Measurements from ENCODE around the gene CDKN2A.

The CDKN2A gene

DNA sequence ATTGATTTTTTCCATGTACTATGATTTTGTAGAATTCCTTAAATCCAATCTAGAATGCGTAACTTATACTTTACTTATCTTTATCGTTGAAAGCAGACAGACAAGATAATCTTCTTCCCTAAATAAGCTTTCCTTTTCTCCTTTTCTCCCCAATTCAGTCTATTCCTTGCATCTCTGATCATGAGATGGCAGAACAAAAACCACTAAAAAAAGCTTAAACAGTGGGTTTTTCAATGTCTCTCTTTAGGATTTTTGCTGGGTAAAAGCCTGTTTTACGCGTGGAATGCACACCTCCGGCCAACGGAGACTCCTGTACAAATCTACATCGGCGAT, 14.2 kb upstream of the CDKN2A start:
- DNase-seq = no peak

DNA sequence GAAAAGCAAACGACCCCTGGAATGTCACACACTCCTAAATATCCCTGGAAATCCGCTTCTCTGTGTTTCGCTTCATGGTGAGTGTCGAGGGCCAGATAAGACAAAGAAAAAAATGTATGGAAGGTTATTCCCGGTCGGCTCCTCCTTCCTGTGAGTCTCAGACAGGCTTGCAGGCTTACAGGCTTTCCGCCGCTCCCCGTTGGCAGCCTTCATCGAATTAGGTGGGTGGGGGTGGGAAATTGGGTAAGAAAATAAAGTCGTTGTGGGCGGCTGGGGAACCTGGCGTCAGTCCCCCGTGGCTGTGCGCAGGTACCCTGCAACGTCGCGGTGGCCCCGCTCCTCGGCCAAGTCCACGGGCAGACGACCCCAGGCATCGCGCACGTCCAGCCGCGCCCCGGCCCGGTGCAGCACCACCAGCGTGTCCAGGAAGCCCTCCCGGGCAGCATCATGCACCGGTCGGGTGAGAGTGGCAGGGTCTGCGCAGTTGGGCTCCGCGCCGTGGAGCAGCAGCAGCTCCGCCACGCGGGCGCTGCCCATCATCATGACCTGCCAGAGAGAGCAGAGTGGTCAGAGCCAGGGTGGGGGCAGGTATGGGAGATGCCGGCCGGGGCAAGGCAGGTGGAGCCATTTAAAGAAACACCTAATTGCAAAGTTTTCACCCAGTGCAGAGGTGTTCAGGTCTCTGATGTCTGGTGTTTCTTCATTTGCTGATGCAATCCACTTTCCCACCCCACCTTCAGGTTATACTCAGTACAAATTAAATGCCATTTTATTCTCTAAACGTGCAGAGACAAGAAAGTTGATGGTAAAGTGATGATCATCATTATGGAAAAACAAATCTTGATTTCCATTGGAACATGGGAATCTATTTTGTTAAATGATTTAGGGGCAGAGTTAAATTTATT, 11.8 kb upstream of the CDKN2A start:
- no peak for DNase-seq

DNA sequence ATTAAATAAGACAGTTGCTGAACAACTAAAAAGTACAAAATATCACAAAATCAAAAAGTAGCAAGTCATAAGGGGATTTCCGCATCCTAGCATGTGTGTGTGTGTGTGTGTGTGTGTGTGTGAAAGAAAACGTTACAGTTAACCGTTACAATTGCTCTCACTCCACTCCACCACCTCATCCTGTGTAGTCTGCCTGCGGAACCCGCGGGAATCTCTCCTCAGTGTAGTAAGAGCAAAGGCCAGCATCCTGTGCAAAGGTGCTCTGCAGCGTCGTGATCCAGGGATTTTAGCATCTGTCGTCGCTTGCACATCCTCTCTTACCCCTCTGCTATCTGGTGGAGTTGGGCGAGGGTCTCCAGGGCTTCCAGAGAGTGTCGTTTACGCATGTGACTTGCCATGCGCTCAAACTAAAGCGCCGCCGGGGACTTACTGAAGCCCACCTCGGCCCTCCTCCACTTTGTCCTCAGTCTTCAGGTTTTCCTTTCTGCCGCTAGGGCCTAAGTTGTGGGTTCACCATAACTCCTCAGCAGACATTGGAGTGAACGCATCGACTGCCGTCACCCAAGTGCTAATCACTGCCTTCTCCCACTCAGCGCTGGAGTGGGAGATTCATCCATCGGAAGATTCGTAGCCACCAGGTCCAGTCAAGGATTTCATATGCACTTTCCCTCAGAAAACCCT, 11.0 kb upstream of the CDKN2A start:
- no peak for DNase-seq

DNA sequence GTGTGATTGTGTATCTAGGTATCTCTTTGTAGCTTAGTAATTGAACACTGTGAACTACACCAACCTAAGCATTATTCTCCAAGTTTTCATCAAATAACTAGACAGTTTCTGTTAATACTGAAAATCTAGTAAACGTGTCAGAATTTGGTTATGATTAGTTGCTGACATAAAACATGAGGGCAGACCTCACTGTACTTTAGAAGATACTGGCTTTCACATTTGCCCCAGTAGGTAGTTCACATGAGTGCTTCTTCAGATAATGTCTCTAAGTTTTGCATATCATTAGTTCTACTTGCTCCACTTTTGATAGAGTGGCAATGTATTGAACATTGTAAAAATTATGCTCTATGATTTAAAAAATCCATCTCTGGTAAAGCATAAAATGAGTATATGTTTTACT, 7.8 kb upstream of the CDKN2A start:
- DNase-seq = no peak

DNA sequence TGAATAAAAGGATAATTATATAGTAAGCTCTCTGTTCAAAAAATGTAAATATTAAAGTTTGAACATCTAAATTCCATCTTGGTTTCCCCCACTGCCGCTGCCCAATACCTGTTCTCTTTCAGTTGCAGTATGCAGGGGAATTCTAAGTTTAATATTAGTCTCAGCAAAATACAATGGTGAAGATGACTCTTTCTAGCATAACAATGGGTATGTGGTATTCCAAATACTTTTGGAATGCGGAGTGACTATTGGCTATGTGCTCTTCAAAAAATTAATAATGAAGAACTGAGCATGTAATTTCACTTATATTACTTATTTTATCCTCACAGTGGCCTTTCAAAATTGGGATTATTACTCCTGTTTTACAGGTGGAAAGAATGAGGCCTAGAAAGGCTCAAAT, 3.8 kb upstream of the CDKN2A start:
- DNase-seq = no peak

DNA sequence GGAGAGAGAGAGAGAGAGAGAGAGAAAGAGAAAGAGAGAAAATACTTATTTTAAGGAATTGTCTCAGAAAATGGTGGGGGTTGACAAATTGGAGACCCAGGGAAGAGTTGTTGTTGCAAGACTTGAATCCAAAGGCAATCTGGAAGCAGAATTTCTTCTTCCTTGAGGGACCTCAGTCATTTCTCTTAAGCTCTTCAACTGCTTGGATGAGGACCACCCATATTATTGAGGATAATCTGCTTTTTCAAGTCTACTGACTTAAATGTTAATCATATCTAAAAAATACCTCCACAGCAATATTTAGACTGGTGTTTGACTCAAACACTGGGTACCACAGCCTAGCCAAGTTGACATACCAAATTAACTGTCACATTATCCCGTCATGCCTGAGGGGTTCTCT, 3.3 kb upstream of the CDKN2A start:
- DNase-seq = no peak

DNA sequence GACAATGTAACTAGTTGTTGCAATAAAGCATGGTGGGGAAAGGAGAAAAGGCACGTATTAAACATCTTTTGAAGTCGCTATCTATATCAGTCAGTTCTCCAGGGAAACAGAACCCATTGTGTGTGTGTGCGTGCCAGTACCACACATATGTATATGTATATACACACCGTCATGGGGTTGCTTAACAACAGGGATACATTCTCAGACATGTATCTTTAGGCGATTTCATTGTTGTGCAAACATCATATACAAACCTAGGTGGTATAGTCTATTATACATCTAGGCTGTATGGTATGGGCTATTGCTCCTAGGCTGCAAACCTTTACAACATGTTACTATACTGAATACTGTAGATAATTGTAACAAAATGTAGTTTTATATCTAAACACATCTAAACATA, 2.7 kb upstream of the CDKN2A start:
- DNase-seq = no peak

DNA sequence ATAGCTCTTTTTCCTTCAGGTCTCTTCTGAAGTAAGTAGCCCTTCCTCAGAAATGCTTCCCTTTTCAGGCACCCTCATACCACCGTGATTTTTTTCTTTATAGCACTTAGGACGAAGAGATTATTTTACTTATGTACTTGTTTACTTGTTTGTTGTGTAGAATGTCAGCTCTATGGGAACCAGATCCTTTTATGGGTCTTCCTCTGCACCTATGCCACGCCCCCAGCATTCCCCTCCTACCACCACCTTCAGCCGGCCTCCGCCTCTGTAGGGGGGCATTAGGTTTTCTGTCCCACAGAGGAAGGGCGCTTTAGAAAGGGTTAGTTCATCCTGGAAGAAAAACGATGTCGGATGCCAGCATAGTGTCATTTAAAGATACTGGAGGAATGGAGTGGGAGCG, 2.2 kb upstream of the CDKN2A start:
- DNase-seq = no peak

DNA sequence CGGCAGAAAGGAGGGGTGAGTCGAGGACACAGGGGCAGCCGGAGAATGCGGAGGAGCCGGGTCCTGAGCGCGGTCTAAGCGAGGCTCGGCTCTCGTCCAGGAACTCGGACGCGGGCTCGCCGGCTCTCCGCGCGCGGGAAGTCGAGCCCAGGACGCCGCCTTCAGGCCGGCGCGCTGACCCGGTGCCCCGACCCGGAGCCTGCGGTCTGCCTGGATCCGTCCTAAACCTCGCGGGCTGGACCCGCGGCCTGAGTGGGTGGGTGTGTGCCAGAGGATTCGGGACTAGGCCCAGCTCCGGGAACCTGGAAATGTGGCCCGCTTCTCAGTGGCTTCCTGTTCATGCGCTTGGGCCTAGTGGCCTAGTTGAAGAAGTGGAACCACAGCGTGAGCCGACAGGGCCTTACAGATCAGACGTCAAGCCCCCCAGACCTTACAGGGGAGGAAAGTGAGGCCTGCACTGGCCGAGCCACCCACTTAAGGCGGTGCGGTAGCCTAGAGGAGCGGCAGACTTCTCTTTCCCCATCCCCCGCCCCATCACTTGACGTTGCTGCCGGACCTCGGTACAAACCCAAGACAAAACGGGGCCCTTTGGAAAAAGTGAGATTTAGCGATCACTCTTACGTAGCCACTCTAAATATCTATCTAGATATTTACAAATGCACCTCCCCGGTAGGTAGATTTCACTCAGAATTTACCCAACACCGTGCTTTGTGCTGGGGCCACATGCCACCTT, 1.6 kb upstream of the CDKN2A start:
- DNase-seq = peak in 11 of 58 donors; percentile 16 to 54 (median 29)

DNA sequence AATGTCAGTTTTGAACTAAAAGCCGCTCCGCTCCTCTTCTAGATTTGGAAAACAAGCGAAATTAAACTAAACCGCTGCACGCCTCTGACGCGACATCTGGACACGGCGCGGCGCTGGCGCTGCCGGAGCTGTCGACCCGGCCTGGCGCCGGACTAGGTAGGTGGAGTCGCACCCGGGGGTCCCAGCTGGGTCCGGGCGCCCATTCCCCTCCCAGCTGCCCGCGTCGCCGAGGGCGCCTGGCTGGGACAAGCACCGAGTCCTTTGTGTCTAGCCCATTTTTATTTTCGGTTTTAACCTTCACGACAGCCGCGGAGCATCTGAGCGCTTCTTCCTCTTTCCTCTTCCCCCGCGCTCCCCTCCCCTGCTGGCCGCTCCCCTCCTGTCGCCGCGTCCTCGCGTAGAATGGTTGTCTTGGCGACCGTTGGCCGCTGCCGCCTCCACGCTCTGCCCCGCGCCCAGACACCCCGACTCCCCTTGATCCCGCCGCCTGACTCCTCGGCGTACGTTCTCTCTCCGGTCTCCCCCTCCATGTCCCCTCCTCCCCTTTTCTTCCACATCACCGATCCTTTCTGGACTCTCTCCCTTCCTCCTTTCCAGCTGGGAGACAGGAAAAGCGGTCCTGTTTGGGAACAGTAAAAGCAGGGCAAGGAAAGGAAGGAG, 944 bp upstream of the CDKN2A start:
- peak in 38 of 58 donors; percentile 7 to 62 (median 36) for DNase-seq

DNA sequence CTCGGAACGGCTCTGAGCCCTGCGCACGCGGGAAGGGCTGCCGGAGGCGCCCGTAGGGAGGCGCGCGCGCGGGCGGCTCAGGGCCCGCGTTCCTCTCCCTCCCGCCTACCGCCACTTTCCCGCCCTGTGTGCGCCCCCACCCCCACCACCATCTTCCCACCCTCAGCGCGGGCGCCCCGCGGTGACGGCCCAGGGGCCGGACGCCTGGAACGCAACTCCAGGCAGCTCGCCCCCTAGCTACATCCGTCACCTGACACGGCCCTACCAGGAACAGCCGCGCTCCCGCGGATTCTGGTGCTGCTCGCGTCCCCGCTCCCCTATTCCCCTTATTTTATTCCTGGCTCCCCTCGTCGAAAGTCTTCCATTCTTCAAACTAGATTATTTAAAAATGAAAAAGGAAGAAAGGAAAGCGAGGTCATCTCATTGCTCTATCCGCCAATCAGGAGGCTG, 389 bp upstream of the CDKN2A start, which contains the start of gene CDKN2B-AS1:
CDKN2B-AS1 (plus strand) TSS at position 236 of the 450 bp plus-strand sequence.
- DNase-seq = peak in 25 of 58 donors; percentile 1 to 51 (median 25)

DNA sequence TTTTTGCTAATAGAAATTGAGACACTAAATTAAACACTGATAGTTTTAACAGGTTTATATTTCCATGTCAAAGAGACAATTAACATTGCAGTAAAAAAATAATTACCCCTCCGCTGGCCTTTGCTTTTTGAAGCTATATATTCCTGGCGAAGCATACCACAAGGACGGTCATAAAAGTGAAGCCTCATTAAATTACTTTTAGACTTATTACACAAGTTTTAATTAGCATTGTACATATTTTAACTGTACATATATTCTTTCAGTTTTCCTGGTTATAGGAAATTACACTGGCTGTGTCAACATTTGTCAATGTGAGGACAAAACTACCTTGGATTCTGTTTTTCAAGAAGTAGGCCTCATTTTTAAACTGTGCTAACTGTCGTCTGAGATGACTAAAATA, 1.2 kb downstream of the CDKN2A start:
- no peak for DNase-seq

DNA sequence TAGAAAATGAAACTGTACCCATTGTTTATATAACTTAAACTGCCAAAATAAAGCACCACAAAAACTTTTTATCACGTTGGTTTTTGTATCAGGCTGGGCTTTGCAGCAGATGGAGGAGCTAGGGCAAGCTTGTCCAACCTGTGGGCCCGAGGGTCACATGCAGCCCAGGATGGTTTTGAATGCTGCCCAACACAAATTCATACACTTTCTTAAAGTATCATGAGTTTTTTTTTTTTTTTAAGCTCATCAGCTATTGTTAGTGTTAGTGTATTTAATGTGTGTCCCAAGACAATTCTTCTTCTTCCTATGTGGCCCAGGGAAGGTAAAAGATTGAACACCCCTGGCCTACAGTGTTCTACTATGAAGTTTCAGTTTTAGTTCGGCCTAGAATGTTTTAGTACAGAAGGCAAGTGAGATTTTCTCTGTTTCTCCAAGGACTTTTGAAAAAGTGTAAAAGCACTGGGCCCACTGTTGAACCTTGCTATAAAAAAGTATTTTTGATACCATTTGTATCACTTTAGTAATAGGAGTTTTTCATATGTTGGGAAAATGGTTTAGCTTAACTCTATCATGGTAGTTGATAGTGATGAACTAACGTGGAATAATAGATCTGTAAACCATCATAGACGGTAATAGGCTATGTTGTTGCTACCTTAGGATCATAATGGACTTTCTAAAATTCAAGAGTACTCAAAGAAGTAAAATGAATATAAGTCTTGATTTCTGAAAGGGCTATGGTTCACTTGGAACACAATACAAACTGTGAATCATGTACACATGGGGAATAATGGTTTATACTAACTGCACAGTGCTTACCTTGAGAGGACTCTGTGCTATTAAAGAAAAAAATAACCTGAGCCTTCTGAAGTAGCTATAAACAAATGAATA, 2.9 kb downstream of the CDKN2A start:
- no peak for DNase-seq

DNA sequence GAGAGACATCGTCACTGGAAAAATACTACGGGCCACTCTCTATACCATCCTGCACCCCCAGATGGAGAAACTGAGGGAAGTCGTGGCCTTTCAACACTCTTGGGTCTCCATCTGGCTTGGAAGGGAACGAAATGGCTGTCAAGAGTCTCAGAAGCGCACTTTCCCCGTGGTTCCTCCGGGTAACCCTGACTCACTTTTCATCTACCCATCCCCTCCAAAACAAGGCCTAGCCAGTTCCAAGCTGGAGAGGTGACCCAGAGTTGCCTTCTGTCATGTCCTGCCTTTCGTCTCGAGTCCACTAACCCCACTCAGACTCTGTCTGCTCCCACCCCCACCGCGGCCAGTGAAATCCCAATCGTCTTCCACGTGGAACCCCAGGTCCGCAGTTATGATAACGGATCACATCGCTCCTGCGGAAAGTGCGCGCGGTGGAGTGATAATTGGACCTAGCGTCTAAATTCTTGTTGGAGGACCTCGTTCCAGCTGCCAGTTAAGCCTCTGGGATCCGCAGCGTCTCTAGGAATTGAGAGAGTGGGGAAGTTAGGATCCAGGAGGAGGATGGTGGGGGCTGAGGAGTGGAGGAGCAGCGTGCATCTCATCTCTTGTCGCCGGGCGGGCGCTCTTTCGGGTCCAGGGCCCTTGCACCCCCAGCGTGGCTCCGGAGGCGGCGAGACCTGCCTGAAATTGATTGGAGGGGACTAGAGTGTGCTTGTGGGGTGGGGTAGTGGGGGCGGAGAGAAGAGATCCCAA, 4.6 kb downstream of the CDKN2A start:
- no peak for DNase-seq

DNA sequence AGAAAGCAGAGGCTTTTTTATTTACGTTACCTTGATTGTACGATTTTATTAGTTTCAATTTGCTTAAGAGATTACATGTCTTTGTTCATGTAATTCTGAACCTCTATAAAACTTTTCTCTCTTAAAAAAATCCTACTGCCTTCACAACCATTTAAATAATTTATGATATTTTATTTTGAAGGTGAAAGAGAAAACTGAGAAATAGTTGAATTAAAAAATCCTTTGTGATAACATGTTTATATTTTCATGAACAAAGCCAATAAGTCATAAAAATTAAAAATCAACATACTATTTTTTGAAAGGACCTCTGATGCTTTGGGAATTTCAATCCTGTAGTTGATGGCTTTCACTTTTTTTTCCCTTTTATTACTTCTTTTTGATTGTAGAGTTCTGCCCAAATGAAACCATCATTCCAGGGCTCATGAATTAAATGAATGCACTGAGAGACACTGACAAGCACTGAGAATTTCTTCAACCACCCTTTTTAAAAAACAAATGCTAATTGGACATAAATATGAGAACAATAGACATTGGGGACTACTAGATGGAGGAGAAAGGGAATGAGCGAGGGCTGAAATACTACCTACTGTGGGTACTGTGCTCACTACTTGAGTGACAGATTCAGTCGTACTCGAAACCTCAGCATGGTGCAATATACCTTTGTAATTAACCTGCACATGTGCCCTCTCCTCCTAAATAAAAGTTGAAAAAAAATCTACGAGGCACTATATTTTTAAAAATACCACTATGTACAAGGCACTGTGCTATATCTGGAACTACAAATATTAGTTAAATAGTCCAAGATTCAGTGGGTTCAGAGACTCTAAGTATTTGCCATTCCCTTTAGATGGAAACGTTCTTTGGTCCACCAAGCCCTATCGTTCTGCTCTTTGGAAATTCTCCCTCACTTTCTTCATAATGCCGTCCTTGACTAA, 5.9 kb downstream of the CDKN2A start:
- DNase-seq = no peak

DNA sequence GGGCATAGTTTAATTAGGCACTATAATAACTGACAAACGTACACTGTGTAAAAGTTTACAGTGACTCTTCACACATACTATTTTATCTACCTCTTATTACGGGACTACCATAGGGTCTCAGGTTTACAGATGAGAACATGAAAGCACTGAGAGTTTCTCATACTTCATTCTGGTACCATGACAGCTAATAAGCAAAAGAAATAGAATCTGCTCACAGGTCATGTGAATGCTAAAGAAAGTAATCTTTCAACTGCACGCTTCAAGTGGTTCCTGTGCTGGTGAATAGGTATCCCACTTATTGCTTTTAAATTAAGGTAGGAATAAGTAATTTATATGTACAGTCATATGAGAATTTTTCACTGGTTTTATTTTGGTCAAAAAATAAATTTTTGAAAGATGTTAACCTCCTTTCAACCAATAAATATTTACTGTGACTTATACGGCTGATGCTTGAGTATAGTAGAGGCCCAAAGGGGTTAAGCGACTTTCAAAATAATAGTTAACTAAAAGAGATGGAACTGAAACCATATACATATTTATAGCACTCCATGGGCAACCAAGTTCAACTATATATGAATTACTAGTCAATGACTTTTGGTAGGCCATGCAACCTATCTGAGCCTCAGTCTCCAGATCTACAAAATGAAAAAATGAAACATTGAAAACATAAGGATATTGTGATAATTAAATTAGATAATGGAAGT, 8.1 kb downstream of the CDKN2A start:
- no peak for DNase-seq

DNA sequence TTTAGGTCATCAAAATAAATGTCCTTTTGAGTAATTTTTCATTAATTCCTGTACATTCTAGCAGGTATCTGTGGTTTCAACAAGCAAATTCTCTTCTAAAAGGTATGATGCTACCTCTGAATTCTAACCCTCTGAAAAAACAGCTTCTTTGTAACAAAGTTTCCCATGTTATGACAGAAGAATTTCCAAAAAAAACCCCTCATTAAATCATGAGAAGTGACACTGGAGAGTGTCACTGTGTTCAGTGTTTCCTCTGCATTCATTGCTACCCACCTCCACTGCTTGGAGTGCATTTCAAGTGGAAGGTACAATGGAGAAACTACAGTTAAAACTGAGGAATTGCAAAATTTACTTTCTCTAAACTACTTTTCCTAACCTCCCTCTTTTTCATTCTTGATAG, 10.1 kb downstream of the CDKN2A start:
- no peak for DNase-seq

DNA sequence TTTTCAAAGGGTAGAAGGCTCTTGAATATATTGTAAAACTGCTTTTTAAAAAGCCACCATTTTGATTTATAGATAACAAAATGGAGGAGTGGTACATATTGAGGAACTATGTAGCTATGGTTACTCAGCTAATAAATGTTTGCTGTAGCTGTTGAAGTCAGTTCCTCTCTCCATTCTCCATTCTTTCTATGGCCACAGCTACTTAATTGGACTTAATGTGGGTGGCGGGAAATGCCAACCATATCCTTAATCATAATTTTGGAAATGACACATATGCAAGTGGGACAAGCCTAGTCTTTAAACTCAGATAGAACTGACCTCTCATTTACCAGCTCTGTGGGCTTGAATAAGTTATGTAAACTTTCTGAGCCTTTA, 10.6 kb downstream of the CDKN2A start:
- DNase-seq = no peak

Measured in anterior cingulate cortex (tissue), 58 donors.